Measurements from ENCODE around the gene AKR1E2.

AKR1E2 gene

DNA sequence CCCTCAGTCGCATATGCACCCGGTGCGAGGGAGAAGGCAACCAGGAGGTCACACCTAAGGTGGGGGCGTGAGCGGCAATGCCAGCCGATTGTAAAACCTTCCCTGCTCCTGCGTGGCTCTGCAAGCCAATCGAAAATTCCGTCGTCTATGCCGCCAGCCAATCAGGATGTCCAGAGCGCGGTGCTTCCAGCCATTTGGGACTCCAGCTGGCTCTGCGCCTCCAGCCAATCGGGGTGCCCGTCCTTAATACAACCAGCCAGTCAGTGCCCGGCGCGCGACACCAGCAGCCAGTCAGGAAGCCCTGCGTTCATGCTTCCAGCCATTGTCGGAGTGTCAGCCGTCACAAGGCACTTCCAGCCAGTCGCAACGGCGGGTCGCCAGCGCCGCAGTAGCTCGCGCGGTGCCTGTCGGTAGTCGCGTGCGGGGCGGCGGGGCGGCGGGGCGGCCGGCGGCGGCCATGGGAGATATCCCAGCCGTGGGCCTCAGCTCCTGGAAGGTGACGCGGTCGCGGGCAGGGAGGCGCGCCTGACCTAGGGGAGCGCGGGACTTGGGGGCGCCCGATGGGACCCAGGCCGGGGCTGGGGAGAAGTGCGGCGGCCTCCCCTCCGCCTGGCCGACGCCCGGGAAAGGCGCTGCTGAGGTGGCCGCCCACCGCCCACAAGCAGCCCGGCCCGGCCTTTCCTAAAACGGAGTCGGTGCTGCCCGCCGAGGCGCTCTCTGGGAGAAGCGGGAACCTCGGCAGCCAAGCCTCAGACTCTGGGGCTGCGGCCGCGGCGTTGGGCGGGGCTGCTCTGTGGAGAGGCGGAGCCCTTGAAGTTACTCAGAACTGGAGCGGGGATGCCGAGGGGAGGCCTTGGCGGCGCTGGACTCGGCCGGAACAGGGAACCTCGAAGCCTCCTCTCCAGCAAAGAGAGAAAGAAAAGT lies at the start of gene AKR1E2:
TSS of gene AKR1E2 (plus strand) at position 340 of the 924 bp plus-strand sequence. CDS start at position 458, 118 bp downstream.
- DNase-seq: peak; percentile 93

DNA sequence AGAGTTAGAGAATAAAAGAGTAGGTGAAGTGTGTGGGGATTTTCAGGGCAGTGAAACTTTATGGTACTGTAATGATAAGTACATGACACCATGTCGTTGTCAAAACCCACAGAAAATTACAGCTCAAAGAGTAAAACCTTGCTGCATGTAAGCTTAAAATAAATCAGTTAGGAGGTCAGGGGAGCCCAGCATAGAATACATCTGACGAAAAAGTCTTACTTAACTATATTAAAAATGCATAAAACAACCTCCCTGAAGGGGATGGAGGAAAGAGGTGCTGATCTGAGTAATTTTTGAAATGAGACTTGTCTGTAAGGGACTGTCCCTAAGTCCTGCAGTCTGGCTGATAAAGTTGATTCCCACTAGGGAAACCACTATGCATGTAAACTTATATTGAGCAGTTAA lies 49.8 kb upstream of the AKR1E2 start:
- DNase-seq: no peak

- DNase-seq: no peak
Observed at GRCh38 chr10:4778761-4779160, 47.2 kb upstream of the AKR1E2 start.

DNA sequence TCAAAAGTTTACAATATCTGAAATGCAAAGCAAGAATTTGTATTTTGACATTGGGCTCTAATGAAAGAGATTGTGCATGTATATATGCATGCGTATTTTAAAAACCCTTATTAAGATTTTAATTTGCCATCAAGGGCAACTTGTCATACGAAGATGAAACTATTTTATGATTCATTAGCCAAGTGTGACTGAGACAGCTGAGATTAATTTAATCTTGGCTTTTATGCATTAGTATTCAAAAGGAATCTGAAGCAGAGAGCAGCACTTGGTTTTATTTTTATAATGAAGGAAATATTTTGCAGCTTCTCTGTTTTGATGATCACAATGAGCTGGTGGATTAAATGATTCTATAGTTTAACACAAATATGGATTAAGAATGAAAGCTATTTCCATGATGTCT lies 45.9 kb upstream of the AKR1E2 start:
- DNase-seq: no peak

DNA sequence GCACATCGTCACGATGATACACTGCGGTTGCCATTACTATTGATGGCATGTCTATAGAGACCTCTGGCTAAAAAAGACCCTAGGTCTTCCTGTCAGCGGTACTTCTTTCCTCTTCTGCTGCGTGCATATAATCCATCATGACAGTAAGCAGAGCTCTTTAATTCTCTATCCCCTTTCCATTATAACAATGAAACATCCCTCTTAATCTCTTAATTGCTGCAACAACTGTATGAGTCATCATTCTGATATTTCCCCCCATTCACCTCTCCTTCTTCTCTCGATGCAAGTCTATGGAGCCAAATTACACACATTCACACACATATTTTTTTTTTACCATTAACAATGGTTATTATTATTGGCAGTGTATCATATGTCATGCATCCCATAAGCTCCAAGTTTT lies 45.2 kb upstream of the AKR1E2 start:
- DNase-seq: no peak

- DNase-seq: no peak
Observed at GRCh38 chr10:4781955-4782354, 44.1 kb upstream of the AKR1E2 start.

GRCh38 chr10:4784667-4785333 lies 41.2 kb upstream of the AKR1E2 start:
- DNase-seq: no peak

- no peak for DNase-seq
Observed at GRCh38 chr10:4786043-4786839, 39.8 kb upstream of the AKR1E2 start.

- DNase-seq: no peak
Observed at GRCh38 chr10:4790045-4790444, 36.0 kb upstream of the AKR1E2 start.

GRCh38 chr10:4790922-4791321 lies 35.1 kb upstream of the AKR1E2 start:
- no peak for DNase-seq

DNA sequence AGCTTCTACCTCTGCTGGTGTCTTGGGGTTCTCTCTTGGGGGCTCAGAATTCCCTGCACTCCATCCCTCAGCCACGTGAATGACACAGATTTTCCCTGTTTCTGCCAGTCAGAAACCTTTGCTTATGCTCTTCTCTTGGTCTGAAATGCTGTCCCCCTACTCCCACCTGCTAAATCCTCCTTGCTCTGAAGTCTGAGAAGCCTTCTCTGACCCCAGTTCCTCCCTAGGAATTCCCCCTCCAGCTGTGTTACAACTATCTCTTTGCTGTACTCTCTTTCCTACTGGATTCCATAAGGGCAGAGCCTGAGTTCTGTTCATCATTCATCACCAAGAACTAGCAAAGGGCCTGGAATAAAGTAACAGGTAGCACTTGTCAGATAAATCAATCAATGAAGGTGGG lies 33.6 kb upstream of the AKR1E2 start:
- no peak for DNase-seq

DNA sequence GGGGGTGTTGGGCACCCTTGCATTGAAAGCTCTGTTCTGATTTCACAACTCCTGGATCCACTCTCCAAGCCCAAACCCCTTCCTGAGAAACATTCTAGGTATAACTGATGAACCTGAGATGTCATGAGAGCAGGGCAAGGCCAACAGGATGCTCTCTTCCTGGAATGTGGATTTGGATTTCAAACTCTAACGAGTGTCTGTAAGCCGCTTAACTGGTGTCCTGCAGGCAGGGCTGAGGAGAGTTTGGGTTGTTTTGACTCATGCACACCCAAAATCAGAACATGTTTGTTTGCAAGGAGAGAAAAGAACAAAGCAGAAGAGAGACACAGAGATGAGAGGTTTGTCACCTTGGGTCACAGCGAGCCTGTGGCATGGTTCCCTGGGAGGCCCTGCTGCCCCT lies 24.6 kb upstream of the AKR1E2 start:
- DNase-seq: no peak

GRCh38 chr10:4802711-4803487 lies 23.1 kb upstream of the AKR1E2 start:
- DNase-seq: no peak

DNA sequence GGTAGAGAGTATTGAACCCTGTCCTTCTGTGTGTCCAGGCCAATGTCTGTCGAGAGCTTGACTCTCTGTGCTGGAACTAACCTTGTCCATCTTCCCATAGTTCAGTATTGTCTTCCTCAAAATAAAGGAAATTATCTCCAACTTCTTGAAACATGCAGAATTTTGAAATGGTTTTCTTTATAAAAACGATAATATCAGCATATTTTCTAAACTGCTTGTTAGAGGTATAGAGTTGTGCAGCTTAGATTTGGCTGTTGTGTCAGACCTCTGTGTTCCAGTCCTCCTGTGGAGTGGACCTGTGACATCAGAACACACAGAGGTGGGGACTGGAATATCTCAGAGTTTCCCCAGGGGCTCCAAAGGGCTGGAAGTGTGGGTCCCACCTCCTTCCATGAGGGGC lies 22.2 kb upstream of the AKR1E2 start:
- no peak for DNase-seq

- no peak for DNase-seq
Observed at GRCh38 chr10:4804465-4804864, 21.5 kb upstream of the AKR1E2 start.

- DNase-seq: no peak
Observed at GRCh38 chr10:4806534-4806933, 19.5 kb upstream of the AKR1E2 start.

DNA sequence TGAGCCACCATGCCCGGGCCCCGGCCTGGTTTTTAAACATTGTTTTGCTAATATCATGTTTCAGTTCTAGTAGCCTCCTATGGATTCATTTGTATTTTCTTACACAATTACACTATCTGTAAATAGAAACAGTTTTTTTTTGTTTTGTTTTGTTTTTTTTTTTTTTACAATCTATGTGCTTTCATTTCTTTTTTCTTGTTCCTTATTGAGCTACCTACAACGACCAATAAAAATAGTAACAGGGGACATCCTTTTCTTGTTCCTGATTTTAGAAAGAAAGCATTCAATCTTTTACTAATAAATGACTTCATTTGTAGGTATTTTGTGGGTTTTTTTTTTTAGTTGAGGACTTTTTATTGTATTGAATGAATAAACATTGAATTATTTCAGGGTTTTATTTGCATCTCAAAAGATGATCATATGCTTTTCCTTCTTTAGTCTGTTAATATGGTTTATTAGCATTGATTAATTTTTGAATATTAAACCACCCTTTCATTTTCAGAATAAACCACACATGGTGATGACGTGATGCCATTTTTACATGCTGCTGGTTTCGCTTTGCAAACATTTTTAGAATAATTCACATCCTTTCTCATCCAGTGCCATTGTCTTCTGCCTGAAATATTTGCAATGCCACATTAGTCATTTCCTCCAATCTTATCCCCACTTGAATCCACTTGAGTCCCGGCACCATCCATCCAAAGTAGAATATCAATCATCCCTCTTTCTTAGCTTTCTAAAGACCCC lies 18.1 kb upstream of the AKR1E2 start:
- DNase-seq: no peak

GRCh38 chr10:4809156-4809555 lies 16.9 kb upstream of the AKR1E2 start:
- DNase-seq: no peak

- peak; percentile 38 for DNase-seq
Observed at GRCh38 chr10:4810092-4810491, 15.9 kb upstream of the AKR1E2 start.

- no peak for DNase-seq
Observed at GRCh38 chr10:4812046-4812445, 14.0 kb upstream of the AKR1E2 start.

DNA sequence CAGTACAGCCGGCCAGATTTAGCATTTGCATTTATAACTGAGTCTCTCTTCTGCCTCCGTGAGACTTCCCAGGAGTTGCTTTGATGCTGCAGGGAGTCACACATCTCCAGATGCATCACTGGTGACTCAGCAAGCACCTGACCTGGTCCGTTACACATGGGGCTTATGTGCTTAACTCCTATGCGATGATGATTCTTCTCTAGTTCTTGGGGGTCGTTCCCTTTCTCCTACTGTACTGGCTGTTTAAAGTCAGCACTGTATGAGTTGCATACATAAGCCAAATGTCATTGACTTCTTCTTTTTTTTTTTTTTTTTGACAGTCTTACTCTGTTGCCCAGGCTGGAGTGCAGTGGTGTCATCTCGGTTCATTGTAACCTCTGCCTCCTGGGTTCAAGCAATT lies 13.0 kb upstream of the AKR1E2 start:
- no peak for DNase-seq

- DNase-seq: no peak
Observed at GRCh38 chr10:4813496-4813895, 12.5 kb upstream of the AKR1E2 start.
